D341Med (cell line): ENCODE data around the gene DAPP1.

ENCODE experiments used
- DNase-seq: peaks from one replicate; pipeline ENCODE4 v3.0.0; 2012; ENCODE audit warnings: low spot score

Gene DAPP1

DNA sequence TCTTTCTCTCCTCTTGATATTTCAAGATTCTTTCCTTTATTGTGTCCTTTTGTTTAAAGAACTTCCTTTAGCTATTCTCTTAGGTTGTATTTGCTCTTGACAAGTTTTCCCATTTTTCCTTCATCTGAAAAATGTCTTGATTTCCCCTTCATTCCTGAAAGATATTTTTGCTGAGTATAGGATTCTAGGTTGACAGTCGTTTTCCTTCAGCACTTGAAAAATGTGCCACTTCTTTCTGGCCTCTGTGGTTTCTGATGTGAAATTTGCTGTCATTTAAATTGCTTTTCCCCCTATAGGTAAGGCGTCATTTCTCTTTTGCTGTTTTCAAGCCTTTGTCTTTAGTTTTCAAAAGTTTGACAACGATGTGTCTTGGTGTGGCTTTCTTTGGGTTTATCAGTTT lies 100.9 kb downstream of the DAPP1 start:
- DNase-seq = no peak

DNA sequence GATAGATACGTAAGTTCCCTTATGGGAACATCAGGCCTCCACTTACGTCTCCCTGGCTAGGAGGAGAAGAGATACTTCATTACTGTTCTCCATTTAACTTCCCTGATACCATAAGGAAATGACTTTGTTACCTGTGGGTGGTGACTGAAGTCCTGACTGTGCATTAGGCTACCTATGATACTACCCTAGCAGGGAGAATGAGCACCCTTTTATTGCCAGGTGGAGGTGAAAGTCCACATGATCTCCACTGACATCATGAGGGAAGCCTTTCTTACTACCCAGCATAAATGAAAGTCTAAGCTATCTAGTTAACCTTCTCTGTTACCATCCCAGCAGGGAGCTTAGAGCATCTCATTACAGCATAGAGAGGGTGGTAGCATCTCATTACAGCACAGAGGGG lies 102.0 kb downstream of the DAPP1 start:
- DNase-seq = no peak
